Lower lobe of right lung (tissue), 2 donors: ENCODE measurements around the gene FGFRL1. TPM values are rescaled to one million over a fixed set of nuclear protein-coding genes. Genes with fewer than 3 reads are reported as not detected.
A peak's percentile ranks its signal among the peaks of the same experiment; 100 is the strongest.

Experiments
- ATAC-seq, 2 donors: fragments of 200-7000 bp; cut with Tn5 transposase; one replicate each; pipeline ENCODE4 v1.9.1; 2020 to 2022; ENCODE audit warnings: mild to moderate bottlenecking in 2 of 2, moderate library complexity in 2 of 2
- DNase-seq: peaks from one replicate; pipeline ENCODE4 v3.0.0-alpha.2; 2020
- H3K27ac ChIP-seq: fragments of 200-600 bp; one replicate; pipeline ENCODE4 v1.8.0; 2022
- H3K27me3 ChIP-seq: fragments of 200-600 bp; one replicate; pipeline ENCODE4 v1.8.0; 2022; ENCODE audit warnings: low read depth
- H3K36me3 ChIP-seq: fragments of 200-600 bp; one replicate; pipeline ENCODE4 v1.8.0; 2022; ENCODE audit warnings: mild to moderate bottlenecking
- H3K4me1 ChIP-seq: fragments of 200-600 bp; one replicate; pipeline ENCODE4 v1.8.0; 2022
- H3K4me3 ChIP-seq: fragments of 200-600 bp; one replicate; pipeline ENCODE4 v1.8.0; 2022; ENCODE audit warnings: mild to moderate bottlenecking
- H3K9me3 ChIP-seq: fragments of 200-600 bp; one replicate; pipeline ENCODE4 v1.8.0; 2022
- CTCF ChIP-seq: fragments of 200-600 bp; IDR thresholded peaks from one replicate; pipeline ENCODE4 v1.8.0; 2022; ENCODE audit warnings: antibody characterized with exemption, mild to moderate bottlenecking
- intact Hi-C: fragments of 100-400 bp; cut with DNase I; formaldehyde crosslinking; loops from one replicate; pipeline ENCODE4 v1.11.0; 2022
- total RNA-seq: library from RNA; stranded (reverse); fragmentation: NEBNext Ultra II Directional; extraction: Animal tissue kit (Norgen Biotek cat#: 25700); gene quantifications from one replicate; pipeline ENCODE4 v1.2.1, GENCODE V29; 2021
- donor health status: DM: no; HTN: yes; CAD: no; lungs with severe emphysema.

FGFRL1 gene
- total RNA-seq, 1 donor from 2014 or later: 23.4 TPM

- ATAC-seq (no peak), DNase-seq (no peak)
- intact Hi-C loops: no loop called here
- H3K36me3 ChIP-seq: no peaks in the 10 kb centered on the region
- H3K4me1 ChIP-seq: peaks cover 34% of the 10 kb centered on the region
- H3K9me3 ChIP-seq: no peaks in the 10 kb centered on the region
- no peak for TF ChIP-seq CTCF
- no peak overlapping the region for H3K4me3 ChIP-seq
- no peak overlapping the region for H3K27ac ChIP-seq
- no peaks in the 10 kb centered on the region for H3K27me3 ChIP-seq
Measured at GRCh38 chr4:990746-991367, 20.6 kb upstream of the FGFRL1 start.

DNA sequence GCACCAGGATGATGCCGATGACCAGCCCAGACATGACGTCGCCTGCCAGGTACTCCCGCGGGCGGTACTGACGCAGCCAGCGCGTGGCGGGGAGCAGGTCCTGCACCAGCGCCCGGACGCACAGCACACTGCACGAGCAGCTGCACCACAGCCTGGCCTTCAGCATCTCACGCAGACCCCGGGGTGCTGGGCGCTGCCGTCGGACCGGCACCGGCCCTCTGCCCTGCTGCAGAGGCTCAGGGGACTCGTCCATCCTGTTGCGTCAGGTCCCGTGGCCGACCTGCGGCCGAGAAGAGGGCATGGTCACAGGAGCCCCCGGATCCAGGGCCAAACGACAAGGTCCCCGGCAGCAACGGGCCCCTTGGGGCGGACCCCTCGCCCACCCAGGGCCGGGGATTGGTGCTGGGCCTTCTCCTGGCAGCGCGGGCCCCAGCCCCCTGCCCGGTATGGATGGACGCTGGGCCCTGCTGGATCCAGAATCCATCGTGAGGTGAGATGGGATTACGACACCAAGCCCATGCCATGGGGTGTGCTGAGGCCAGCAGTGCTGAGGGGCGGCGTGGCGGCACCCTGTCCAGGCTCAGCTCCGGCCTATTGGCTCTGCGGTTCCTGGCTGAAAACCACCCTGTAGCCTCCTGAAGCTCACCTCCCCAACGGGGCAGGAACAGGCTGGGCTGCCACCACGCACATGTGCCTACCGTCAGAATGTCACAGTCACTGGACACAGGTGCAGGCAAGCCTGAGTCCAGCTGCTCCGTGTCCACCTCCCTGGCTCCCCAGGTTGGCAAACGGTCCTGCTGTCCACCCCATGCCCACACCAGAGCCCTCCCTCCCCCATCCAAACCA, 19.8 kb upstream of the FGFRL1 start:
- intact Hi-C loops: no loop called here
- no peak overlapping the region for H3K4me3 ChIP-seq
- H3K27ac ChIP-seq: peak overlapping the region; percentile 72
- H3K36me3 ChIP-seq: no peaks in the 10 kb centered on the region
- no peak for ATAC-seq
- no peak for TF ChIP-seq CTCF
- DNase-seq: no peak
- peaks cover 27% of the 10 kb centered on the region for H3K4me1 ChIP-seq
- H3K9me3 ChIP-seq: no peaks in the 10 kb centered on the region
- H3K27me3 ChIP-seq: peaks cover 2% of the 10 kb centered on the region

GRCh38 chr4:992297-993110, 18.9 kb upstream of the FGFRL1 start:
- ATAC-seq: peak; percentile 85 to 92
- intact Hi-C loops: no loop called here

GRCh38 chr4:993111-994029, 18.1 kb upstream of the FGFRL1 start, which contains the start of gene SLC26A1:
SLC26A1 (minus strand) TSS chr4:993404; CDS start chr4:991703, 1,701 bp downstream.
- DNase-seq (no peak), ATAC-seq (no peak)
- Histone ChIP-seq H3K4me3 (peak within 1 kb of the TSS; percentile 24), H3K36me3 (no peaks in the 10 kb centered on the region), H3K27me3 (peaks cover 18% of the 10 kb centered on the region), H3K27ac (peak within 1 kb of the TSS; percentile 72), H3K9me3 (no peaks in the 10 kb centered on the region), H3K4me1 (peaks cover 29% of the 10 kb centered on the region)
- TF ChIP-seq CTCF: no peak
- intact Hi-C loops: no loop called here

More at GRCh38 chr4:992297-993110, 18.9 kb upstream of the FGFRL1 start:
- Histone ChIP-seq H3K9me3 (no peaks in the 10 kb centered on the region), H3K4me1 (peaks cover 29% of the 10 kb centered on the region), H3K27me3 (peaks cover 10% of the 10 kb centered on the region), H3K4me3 (peak overlapping the region; percentile 24), H3K36me3 (no peaks in the 10 kb centered on the region), H3K27ac (peak overlapping the region; percentile 72)
- TF ChIP-seq CTCF: no peak
- DNase-seq: peak; percentile 85
